ENCODE measurements around the gene PPT2.

Gene PPT2

GRCh38 chr6:32179766-32180405 lies 25.9 kb downstream of the PPT2 start:
- H3K4me3 ChIP-seq (ENCODE audit: control insufficient read depth, low read depth, low read length), result no peak overlapping the region
- no peak for DNase-seq (ENCODE audit: low read depth)
- TF ChIP-seq CTCF (IDR thresholded peaks at IDR 0.05; ENCODE audit: control insufficient read depth, insufficient read depth, low read depth, low read length, missing control alignments), result no peak

- H3K4me3 ChIP-seq (ENCODE audit: control insufficient read depth, low read depth, low read length), result no peak overlapping the region
- no peak for TF ChIP-seq CTCF (IDR thresholded peaks at IDR 0.05; ENCODE audit: control insufficient read depth, insufficient read depth, low read depth, low read length, missing control alignments)
- no peak for DNase-seq (ENCODE audit: low read depth)
These were observed 27.3 kb downstream of the PPT2 start for GRCh38 chr6:32181148-32181702.

GRCh38 chr6:32181915-32182529 lies 28.1 kb downstream of the PPT2 start:
- no peak for TF ChIP-seq CTCF (IDR thresholded peaks at IDR 0.05; ENCODE audit: control insufficient read depth, insufficient read depth, low read depth, low read length, missing control alignments)
- H3K4me3 ChIP-seq (ENCODE audit: control insufficient read depth, low read depth, low read length), result no peak overlapping the region
- no peak for DNase-seq (ENCODE audit: low read depth)

- DNase-seq (ENCODE audit: low read depth), result no peak
- H3K4me3 ChIP-seq (ENCODE audit: control insufficient read depth, low read depth, low read length), result no peak overlapping the region
- no peak for TF ChIP-seq CTCF (IDR thresholded peaks at IDR 0.05; ENCODE audit: control insufficient read depth, insufficient read depth, low read depth, low read length, missing control alignments)
These were observed 28.6 kb downstream of the PPT2 start for GRCh38 chr6:32182555-32182981.

- no peak for TF ChIP-seq CTCF (IDR thresholded peaks at IDR 0.05; ENCODE audit: control insufficient read depth, insufficient read depth, low read depth, low read length, missing control alignments)
These were observed 29.1 kb downstream of the PPT2 start for GRCh38 chr6:32183030-32183429.

GRCh38 chr6:32183483-32184083 lies 29.6 kb downstream of the PPT2 start:
- TF ChIP-seq CTCF (IDR thresholded peaks at IDR 0.05; ENCODE audit: control insufficient read depth, insufficient read depth, low read depth, low read length, missing control alignments), result no peak
- no peak overlapping the region for H3K4me3 ChIP-seq (ENCODE audit: control insufficient read depth, low read depth, low read length)
- no peak for DNase-seq (ENCODE audit: low read depth)

More at GRCh38 chr6:32183030-32183429, 29.1 kb downstream of the PPT2 start:
- no peak for DNase-seq (ENCODE audit: low read depth)
- no peak overlapping the region for H3K4me3 ChIP-seq (ENCODE audit: control insufficient read depth, low read depth, low read length)

Measured in AG09309 (cell line).